SKM-1 (cell line): ENCODE measurements around the gene NGFR.
"Not testable (repeated sequence)": the region's sequence is repeated elsewhere in the genome, so short reads cannot be mapped to it uniquely, and the experiment has no call there.

Experiments
- DNase-seq: peaks from one replicate; lab custom pipeline; 2025; ENCODE audit not compliant: unreplicated experiment; lab: John Stamatoyannopoulos, UW

NGFR gene

GRCh38 chr17:49545007-49545660, 50.0 kb downstream of the NGFR start:
- DNase-seq, result no peak

- DNase-seq, result no peak
These were observed 50.9 kb downstream of the NGFR start for GRCh38 chr17:49545806-49546545.

GRCh38 chr17:49546546-49547535, 51.7 kb downstream of the NGFR start:
- no peak for DNase-seq

GRCh38 chr17:49547566-49547965, 52.5 kb downstream of the NGFR start:
- no peak for DNase-seq

- DNase-seq, result no peak
These were observed 53.0 kb downstream of the NGFR start for GRCh38 chr17:49548051-49548505.

- no peak for DNase-seq
These were observed 53.6 kb downstream of the NGFR start for GRCh38 chr17:49548506-49549310.

- DNase-seq, result no peak
These were observed 54.2 kb downstream of the NGFR start for GRCh38 chr17:49549311-49549605.

- no peak for DNase-seq
These were observed 54.9 kb downstream of the NGFR start for GRCh38 chr17:49549691-49550678.

GRCh38 chr17:49550764-49551163, 55.7 kb downstream of the NGFR start:
- DNase-seq, result not testable (repeated sequence)

- DNase-seq, result no peak
These were observed 56.4 kb downstream of the NGFR start for GRCh38 chr17:49551221-49552069.

GRCh38 chr17:49552070-49552751, 57.1 kb downstream of the NGFR start:
- DNase-seq, result no peak

- DNase-seq, result no peak
These were observed 58.7 kb downstream of the NGFR start for GRCh38 chr17:49553676-49554335.

- no peak for DNase-seq
These were observed 59.8 kb downstream of the NGFR start for GRCh38 chr17:49554694-49555494.

- no peak for DNase-seq
These were observed 60.6 kb downstream of the NGFR start for GRCh38 chr17:49555495-49556222.

- peak; percentile 63 for DNase-seq
These were observed 61.3 kb downstream of the NGFR start for GRCh38 chr17:49556223-49556943.
